Tibial nerve (tissue), 3 donors: Measurements from ENCODE around the gene CDC14B.

Experiments used
- POLR2A ChIP-seq, 2 donors: fragments of 450-650 bp; IDR thresholded peaks; one replicate each; pipeline ENCODE4 v1.6.1; 2017; ENCODE audit warnings: antibody characterized with exemption in 2 of 2, mild to moderate bottlenecking in 2 of 2, moderate library complexity in 2 of 2
- TF ChIP-seq, protein P1 (sequence below), 5 experiments: fragments of 200-600 bp in 3 of 5; fragments of 450-650 bp in 2 of 5; sonication (generic) in 3 of 5; IDR thresholded peaks; one replicate each; pipeline ENCODE4 v1.5.1; 2016 to 2019; ENCODE audit warnings: antibody characterized with exemption in 5 of 5, mild to moderate bottlenecking in 3 of 5, moderate library complexity in 2 of 5

DNA sequence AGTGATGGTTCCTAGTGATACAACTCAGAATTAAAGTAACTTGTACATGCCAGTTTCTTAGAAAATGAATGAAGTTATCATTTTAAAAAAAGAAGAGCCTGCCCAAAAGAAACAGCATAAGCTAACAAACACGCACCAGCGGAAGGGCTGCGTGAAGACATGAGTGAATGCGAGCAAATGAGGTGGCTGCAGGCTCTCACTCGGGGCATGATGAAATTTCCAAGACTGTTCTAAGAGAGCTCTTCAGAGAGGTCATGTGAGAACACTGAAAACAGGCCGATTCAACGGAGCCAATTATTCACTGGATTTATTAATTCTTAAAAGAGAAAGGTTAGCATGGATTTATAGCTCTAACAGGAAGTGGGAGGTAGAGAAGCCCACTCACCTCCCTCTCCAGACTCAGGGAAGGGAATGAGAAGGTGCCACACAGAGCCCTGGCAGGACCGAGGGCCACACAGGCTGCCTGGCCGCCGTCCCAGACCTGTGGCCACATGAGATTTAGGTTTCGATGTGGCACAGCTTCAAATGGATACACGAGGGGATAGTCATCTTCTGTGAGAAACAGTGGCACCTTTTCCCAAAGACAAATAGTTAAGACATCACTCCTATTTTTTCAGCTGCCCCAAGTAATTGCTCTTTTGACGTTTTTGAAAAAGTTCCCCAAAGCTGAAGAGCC is 114.2 kb downstream of the CDC14B start:
- TF ChIP-seq, protein P1, sequence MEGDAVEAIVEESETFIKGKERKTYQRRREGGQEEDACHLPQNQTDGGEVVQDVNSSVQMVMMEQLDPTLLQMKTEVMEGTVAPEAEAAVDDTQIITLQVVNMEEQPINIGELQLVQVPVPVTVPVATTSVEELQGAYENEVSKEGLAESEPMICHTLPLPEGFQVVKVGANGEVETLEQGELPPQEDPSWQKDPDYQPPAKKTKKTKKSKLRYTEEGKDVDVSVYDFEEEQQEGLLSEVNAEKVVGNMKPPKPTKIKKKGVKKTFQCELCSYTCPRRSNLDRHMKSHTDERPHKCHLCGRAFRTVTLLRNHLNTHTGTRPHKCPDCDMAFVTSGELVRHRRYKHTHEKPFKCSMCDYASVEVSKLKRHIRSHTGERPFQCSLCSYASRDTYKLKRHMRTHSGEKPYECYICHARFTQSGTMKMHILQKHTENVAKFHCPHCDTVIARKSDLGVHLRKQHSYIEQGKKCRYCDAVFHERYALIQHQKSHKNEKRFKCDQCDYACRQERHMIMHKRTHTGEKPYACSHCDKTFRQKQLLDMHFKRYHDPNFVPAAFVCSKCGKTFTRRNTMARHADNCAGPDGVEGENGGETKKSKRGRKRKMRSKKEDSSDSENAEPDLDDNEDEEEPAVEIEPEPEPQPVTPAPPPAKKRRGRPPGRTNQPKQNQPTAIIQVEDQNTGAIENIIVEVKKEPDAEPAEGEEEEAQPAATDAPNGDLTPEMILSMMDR (IDR thresholded peaks at IDR 0.05): no peak
- TF ChIP-seq POLR2A (IDR thresholded peaks at IDR 0.05): no peak
